K562 (cell line): Measurements from ENCODE around the gene IP6K1. TPM values are rescaled to one million over a fixed set of nuclear protein-coding genes. Genes with fewer than 3 reads are reported as not detected.

Experiments used
- ATAC-seq: fragments of 200-7000 bp; cut with Tn5 transposase; 3 replicates; pipeline ENCODE4 v1.9.1; 2020; ENCODE audit warnings: moderate library complexity
- BruUV-seq: library from RNA; stranded (reverse); fragments of 400-500 nt; replicated peaks from 2 replicates; lab custom pipeline; 2021; lab: Mats Ljungman, UMichigan
- CTCF ChIA-PET: fragments of 300-600 bp; formaldehyde crosslinking; extraction: SDS; loops from one replicate; lab custom pipeline; 2021; ENCODE audit warnings: low intra/inter-chr PET ratio; lab: Yijun Ruan, JAX
- POLR2A ChIA-PET: fragments of 300-600, 350-650 bp; sonication (Branson Sonifier 250); formaldehyde crosslinking; extraction: SDS; loops from one replicate; lab custom pipeline; 2021; ENCODE audit warnings: antibody characterized with exemption, inconsistent platforms; lab: Yijun Ruan, JAX
- DNase-seq, 4 experiments: peaks; one replicate each; pipeline versions ENCODE4 v3.0.0 to v3.0.0-alpha.2; 2011 to 2018; ENCODE audit warnings: low spot score in 3 of 4, mixed read lengths in 3 of 4; ENCODE audit errors: extremely low read depth in 1 of 4
- FAIRE-seq: peaks from 2 replicates; lab custom pipeline; 2011; peaks lifted over from hg19 to GRCh38; lab: Jason Lieb, UNC
- H2AFZ ChIP-seq: 2 replicates; pipeline ENCODE4 v1.6.0; 2011; ENCODE audit warnings: low read depth, low read length, control low read depth, inconsistent platforms
- H3K27ac ChIP-seq: fragments of 200-600 bp; 3 replicates; pipeline ENCODE4 v1.8.0; 2011; ENCODE audit warnings: low read depth, mild to moderate bottlenecking, control low read depth, inconsistent platforms, low read length, moderate library complexity, mixed read lengths; ENCODE audit errors: extremely low read depth
- H3K27me3 ChIP-seq, 2 experiments: fragments of 300-600 bp in 1 of 2; 2 replicates in 1 of 2; 3 replicates in 1 of 2; pipeline versions ENCODE4 v1.6.0 to v1.8.0; 2011; ENCODE audit warnings: inconsistent platforms in 2 of 2, low read length in 2 of 2, mild to moderate bottlenecking in 1 of 2, mixed read lengths in 1 of 2, moderate library complexity in 1 of 2; ENCODE audit not compliant: control insufficient read depth in 2 of 2, insufficient read depth in 2 of 2
- H3K36me3 ChIP-seq: fragments of 300-600 bp; 3 replicates; pipeline ENCODE4 v1.8.0; 2011; ENCODE audit warnings: mild to moderate bottlenecking, low read length, inconsistent platforms; ENCODE audit not compliant: control insufficient read depth, insufficient read depth
- H3K4me1 ChIP-seq, 2 experiments: fragments of 200-600 bp in 1 of 2; replicated peaks in 1 of 2; 2 replicates in 1 of 2; 3 replicates in 1 of 2; pipeline versions ENCODE4 v1.5.1 to v1.8.0; 2011; ENCODE audit warnings: inconsistent platforms in 2 of 2, low read length in 2 of 2, mild to moderate bottlenecking in 1 of 2, mixed read lengths in 1 of 2, moderate library complexity in 1 of 2; ENCODE audit not compliant: control insufficient read depth in 2 of 2, insufficient read depth in 2 of 2
- H3K4me2 ChIP-seq: 2 replicates; pipeline ENCODE4 v1.6.1; 2011; ENCODE audit warnings: low read length, control low read depth, inconsistent platforms, mixed read lengths; ENCODE audit not compliant: insufficient read depth
- H3K4me3 ChIP-seq: fragments of 200-600 bp; sonication (generic), shearing (Covaris generic); 2 replicates; pipeline ENCODE4 v1.5.1; 2016; ENCODE audit warnings: control low read depth, inconsistent platforms
- H3K79me2 ChIP-seq: fragments of 200-600 bp; 3 replicates; pipeline ENCODE4 v1.8.0; 2011; ENCODE audit warnings: low read length, inconsistent platforms; ENCODE audit not compliant: control insufficient read depth, insufficient read depth
- H3K9ac ChIP-seq, 2 experiments: 2 replicates each; pipeline versions ENCODE4 v1.6.0 to v1.6.1; 2011; ENCODE audit warnings: low read depth in 2 of 2, low read length in 2 of 2, control low read depth in 1 of 2, inconsistent platforms in 1 of 2, mild to moderate bottlenecking in 1 of 2, mixed read lengths in 1 of 2; ENCODE audit not compliant: insufficient read depth in 1 of 2
- H3K9me1 ChIP-seq: one replicate; pipeline ENCODE4 v1.6.0; 2011; ENCODE audit warnings: inconsistent platforms, mild to moderate bottlenecking, low read length, moderate library complexity; ENCODE audit not compliant: control insufficient read depth, insufficient read depth
- H3K9me3 ChIP-seq: replicated peaks from 2 replicates; pipeline ENCODE4 v1.5.1; 2011; ENCODE audit warnings: low read depth, low read length, inconsistent platforms; ENCODE audit not compliant: control insufficient read depth, insufficient read depth
- H4K20me1 ChIP-seq: replicated peaks from 2 replicates; pipeline ENCODE4 v1.6.1; 2011; ENCODE audit warnings: low read length, inconsistent platforms, mixed read lengths; ENCODE audit not compliant: control insufficient read depth, insufficient read depth
- ATF7 ChIP-seq: fragments of 450-650 bp; IDR thresholded peaks from 2 replicates; pipeline ENCODE4 v1.7.1; 2014; ENCODE audit warnings: mild to moderate bottlenecking, moderate library complexity
- BCL6 ChIP-seq: fragments of 250-450 bp; sonication (Bioruptor Pico); IDR thresholded peaks from 2 replicates; pipeline ENCODE4 v1.4.0; 2020
- CBX8 ChIP-seq: fragments of 200-600 bp; sonication (generic); IDR thresholded peaks from 2 replicates; pipeline ENCODE4 v1.6.1; 2012; ENCODE audit warnings: borderline replicate concordance, mixed run types, low read depth, mild to moderate bottlenecking, moderate library complexity, mixed read lengths, low read length, control low read depth, inconsistent platforms; ENCODE audit not compliant: poor library complexity, severe bottlenecking; ENCODE audit errors: extremely low read depth
- FOSL1 ChIP-seq: fragments of 200-800 bp; sonication (Bioruptor generic); conservative IDR thresholded peaks from 2 replicates; pipeline ENCODE4 v1.6.1; 2016; ENCODE audit warnings: missing genetic modification characterization, missing compliant biosample characterization
- KDM1A ChIP-seq, 2 experiments: fragments of 450-650 bp; IDR thresholded peaks; 2 replicates each; pipeline ENCODE4 v1.6.1; 2016; ENCODE audit warnings: mild to moderate bottlenecking in 2 of 2
- MAFG ChIP-seq: fragments of 450-650 bp; conservative IDR thresholded peaks from 2 replicates; pipeline ENCODE4 v1.6.1; 2016; ENCODE audit warnings: missing genetic modification characterization, missing compliant biosample characterization
- MTA2 ChIP-seq: fragments of 450-650 bp; IDR thresholded peaks from 2 replicates; pipeline ENCODE4 v1.6.1; 2016; ENCODE audit warnings: low read depth
- NBN ChIP-seq: fragments of 450-650 bp; IDR thresholded peaks from 2 replicates; pipeline ENCODE4 v1.6.1; 2016; ENCODE audit warnings: low read depth, mild to moderate bottlenecking
- POU5F1 ChIP-seq: fragments of 150-350 bp; IDR thresholded peaks from 2 replicates; pipeline ENCODE4 v1.6.1; 2014; ENCODE audit warnings: borderline replicate concordance, low read length, low read depth, mild to moderate bottlenecking; ENCODE audit not compliant: partially characterized antibody
- SNRNP70 ChIP-seq: fragments of 200-400 bp; formaldehyde crosslinking; optimal IDR thresholded peaks from 2 replicates; pipeline ENCODE3; 2017; ENCODE audit warnings: low read depth, low read length
- TFAM ChIP-seq: fragments of 250-450 bp; sonication (Bioruptor Pico); conservative IDR thresholded peaks from 2 replicates; pipeline ENCODE4 v1.5.0; 2021; ENCODE audit warnings: mild to moderate bottlenecking, moderate library complexity
- WGBS: fragments of 100-300 bp; shearing (Covaris generic); methylation state at CpG from one replicate; pipeline ENCODE4 v1.1.6; 2016; ENCODE audit warnings: low coverage, mixed read lengths; ENCODE audit not compliant: insufficient coverage; ENCODE audit errors: missing lambda C conversion rate; 5-methylcytosine and 5-hydroxymethylcytosine counted together
- in situ Hi-C: fragments of 300-500 bp; cut with MboI; formaldehyde crosslinking; loops from 4 replicates; pipeline ENCODE4 v1.15.0; 2018; ENCODE audit warnings: inconsistent platforms, mixed read lengths
- intact Hi-C: fragments of 100-400 bp; cut with micrococcal nuclease; formaldehyde crosslinking; loops from 2 replicates; pipeline ENCODE4 v1.14.2; 2022
- polyA plus RNA-seq, 8 experiments: library from polyadenylated mRNA; depleted of rRNA in 4 of 8; stranded (reverse) in 5 of 8; unstranded in 3 of 8; fragments of >200 nt; fragmentation: Nextera tagmentation in 2 of 8; fragmentation: Illumina TruSeq in 1 of 8; extraction: Ambion mirVana in 2 of 8; extraction: Trizol in 1 of 8; gene quantifications; 2 replicates each; pipeline versions ENCODE4 v1.2.1 to v1.2.3, GENCODE V29; 2011 to 2014; ENCODE audit warnings: inconsistent platforms in 1 of 8, missing spikeins in 1 of 8
- total RNA-seq, 7 experiments: library from RNA; depleted of rRNA in 6 of 7; stranded (reverse); fragments of >200 nt in 6 of 7; fragmentation: Illumina TruSeq in 2 of 7; extraction: Trizol in 2 of 7; gene quantifications; 2 replicates each; pipeline versions ENCODE4 v1.2.1 to v1.2.3, GENCODE V29; 2011 to 2021; ENCODE audit warnings: low replicate concordance in 1 of 7
- TF ChIP-seq, protein P1 (sequence below): fragments of 250-450 bp; sonication (Bioruptor Pico); IDR thresholded peaks from 2 replicates; pipeline ENCODE4 v1.8.0; 2021; ENCODE audit warnings: borderline replicate concordance, mild to moderate bottlenecking, moderate library complexity; ENCODE audit not compliant: poor library complexity, severe bottlenecking
- TF ChIP-seq, protein P2 (sequence below): fragments of 250-450 bp; sonication (Bioruptor Pico); IDR thresholded peaks from 2 replicates; pipeline ENCODE4 v1.9.0; 2021; ENCODE audit warnings: mild to moderate bottlenecking, inconsistent platforms
- TF ChIP-seq, protein P3 (sequence below): fragments of 150-350 bp; conservative IDR thresholded peaks from 2 replicates; pipeline ENCODE4 v1.6.1; 2014; ENCODE audit warnings: low read length
- TF ChIP-seq, protein P4 (sequence below): fragments of 450-650 bp; IDR thresholded peaks from 2 replicates; pipeline ENCODE4 v1.6.1; 2016

The IP6K1 gene
- total and polyA plus RNA-seq, 9 of the 15 experiments (the other 6 are each of a cell fraction or from before 2014, with no cell fraction given), result 0.46 to 29.2 (median 13.1) TPM

DNA sequence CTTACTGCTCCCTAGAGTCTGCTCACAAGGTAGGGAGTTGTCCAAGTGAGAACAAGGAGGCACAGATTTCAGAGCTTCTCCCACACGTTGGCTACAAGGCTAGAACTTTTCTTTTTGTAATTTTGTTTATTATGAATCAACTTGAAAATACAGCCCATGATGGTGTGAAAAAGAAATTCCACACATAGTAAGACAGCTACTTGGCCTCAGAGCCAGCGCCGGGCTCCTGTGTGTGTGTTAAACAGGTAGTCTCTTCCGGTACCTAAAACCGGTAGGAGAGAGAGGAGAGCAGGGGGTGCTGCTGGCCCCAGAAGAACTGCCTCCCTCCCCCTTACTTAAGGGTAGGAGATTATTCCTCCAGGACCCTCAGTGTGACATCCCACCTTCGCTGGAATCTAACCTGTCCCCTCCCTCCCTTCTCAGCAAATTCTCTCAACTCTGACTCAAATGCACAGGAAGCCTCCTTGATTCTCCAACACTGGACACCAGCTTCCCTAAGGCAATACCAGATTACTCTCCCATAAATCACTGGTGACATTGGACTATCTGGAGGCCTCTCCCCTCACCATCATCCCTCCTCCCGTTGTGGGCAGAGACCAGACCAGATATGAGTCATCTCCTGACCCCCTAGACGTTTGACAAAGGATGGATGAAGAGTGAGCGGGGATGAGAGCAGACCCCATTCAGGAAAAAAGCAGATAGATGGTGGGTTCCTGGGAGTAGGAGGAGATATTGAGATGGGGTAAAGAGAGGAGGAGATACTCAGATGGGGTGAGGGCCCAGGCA lies 4.5 kb upstream of the IP6K1 start:
- H2AFZ ChIP-seq, result no peak overlapping the region
- no peak overlapping the region for H3K4me2 ChIP-seq
- ATAC-seq, result no peak
- FAIRE-seq, result peak; percentile 29
- H3K4me3 ChIP-seq, result no peak overlapping the region
- H3K9me3 ChIP-seq, result no peaks in the 10 kb centered on the region
- CTCF ChIA-PET, result no interaction called here
- intact Hi-C loops (no loop called here), in situ Hi-C loops (no loop called here)
- no peaks in the 10 kb centered on the region for H3K36me3 ChIP-seq
- BruUV-seq, result no TSS peak
- H4K20me1 ChIP-seq, result no peaks in the 10 kb centered on the region
- no peaks in the 10 kb centered on the region for H3K27me3 ChIP-seq
- no peak overlapping the region; a peak in 1 of 4 replicates for H3K9ac ChIP-seq
- 24% methylated on average over 9 of the region's 9 CpGs for WGBS
- H3K9me1 ChIP-seq, result no peaks in the 10 kb centered on the region
- peak; percentile 29 to 64 (median 46) for DNase-seq
- POLR2A ChIA-PET, result interaction anchor here (1.1 kb wide), 1 partner anchor 13 kb away, joined by 3 read pairs; no protein-coding TSS in a partner anchor
- peaks cover 12% of the 10 kb centered on the region for H3K79me2 ChIP-seq
- peaks cover 15 to 20% of the 10 kb centered on the region in 2 experiments; a peak in 4 of 5 replicates for H3K4me1 ChIP-seq
- H3K27ac ChIP-seq, result no peak overlapping the region
- TF ChIP-seq ATF7 (no peak), BCL6 (no peak), POU5F1 (no peak), MTA2 (no peak), NBN (no peak), FOSL1 (tag) (peak; percentile 34; the same call in 1 of the 2 replicates), SNRNP70 (no peak), CBX8 (no peak), KDM1A (IDR thresholded peaks at IDR 0.05) (peak; percentile 29 to 52; a peak in 2 of 4 replicates), TFAM (no peak), MAFG (tag) (no peak)
- TF ChIP-seq, protein P1, sequence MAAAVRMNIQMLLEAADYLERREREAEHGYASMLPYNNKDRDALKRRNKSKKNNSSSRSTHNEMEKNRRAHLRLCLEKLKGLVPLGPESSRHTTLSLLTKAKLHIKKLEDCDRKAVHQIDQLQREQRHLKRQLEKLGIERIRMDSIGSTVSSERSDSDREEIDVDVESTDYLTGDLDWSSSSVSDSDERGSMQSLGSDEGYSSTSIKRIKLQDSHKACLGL (CRISPR knock-in tag), result no peak
- TF ChIP-seq, protein P2, sequence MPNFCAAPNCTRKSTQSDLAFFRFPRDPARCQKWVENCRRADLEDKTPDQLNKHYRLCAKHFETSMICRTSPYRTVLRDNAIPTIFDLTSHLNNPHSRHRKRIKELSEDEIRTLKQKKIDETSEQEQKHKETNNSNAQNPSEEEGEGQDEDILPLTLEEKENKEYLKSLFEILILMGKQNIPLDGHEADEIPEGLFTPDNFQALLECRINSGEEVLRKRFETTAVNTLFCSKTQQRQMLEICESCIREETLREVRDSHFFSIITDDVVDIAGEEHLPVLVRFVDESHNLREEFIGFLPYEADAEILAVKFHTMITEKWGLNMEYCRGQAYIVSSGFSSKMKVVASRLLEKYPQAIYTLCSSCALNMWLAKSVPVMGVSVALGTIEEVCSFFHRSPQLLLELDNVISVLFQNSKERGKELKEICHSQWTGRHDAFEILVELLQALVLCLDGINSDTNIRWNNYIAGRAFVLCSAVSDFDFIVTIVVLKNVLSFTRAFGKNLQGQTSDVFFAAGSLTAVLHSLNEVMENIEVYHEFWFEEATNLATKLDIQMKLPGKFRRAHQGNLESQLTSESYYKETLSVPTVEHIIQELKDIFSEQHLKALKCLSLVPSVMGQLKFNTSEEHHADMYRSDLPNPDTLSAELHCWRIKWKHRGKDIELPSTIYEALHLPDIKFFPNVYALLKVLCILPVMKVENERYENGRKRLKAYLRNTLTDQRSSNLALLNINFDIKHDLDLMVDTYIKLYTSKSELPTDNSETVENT (CRISPR knock-in tag), result no peak
- TF ChIP-seq, protein P3, sequence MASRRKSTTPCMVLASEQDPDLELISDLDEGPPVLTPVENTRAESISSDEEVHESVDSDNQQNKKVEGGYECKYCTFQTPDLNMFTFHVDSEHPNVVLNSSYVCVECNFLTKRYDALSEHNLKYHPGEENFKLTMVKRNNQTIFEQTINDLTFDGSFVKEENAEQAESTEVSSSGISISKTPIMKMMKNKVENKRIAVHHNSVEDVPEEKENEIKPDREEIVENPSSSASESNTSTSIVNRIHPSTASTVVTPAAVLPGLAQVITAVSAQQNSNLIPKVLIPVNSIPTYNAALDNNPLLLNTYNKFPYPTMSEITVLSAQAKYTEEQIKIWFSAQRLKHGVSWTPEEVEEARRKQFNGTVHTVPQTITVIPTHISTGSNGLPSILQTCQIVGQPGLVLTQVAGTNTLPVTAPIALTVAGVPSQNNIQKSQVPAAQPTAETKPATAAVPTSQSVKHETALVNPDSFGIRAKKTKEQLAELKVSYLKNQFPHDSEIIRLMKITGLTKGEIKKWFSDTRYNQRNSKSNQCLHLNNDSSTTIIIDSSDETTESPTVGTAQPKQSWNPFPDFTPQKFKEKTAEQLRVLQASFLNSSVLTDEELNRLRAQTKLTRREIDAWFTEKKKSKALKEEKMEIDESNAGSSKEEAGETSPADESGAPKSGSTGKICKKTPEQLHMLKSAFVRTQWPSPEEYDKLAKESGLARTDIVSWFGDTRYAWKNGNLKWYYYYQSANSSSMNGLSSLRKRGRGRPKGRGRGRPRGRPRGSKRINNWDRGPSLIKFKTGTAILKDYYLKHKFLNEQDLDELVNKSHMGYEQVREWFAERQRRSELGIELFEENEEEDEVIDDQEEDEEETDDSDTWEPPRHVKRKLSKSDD, result no peak
- TF ChIP-seq, protein P4, sequence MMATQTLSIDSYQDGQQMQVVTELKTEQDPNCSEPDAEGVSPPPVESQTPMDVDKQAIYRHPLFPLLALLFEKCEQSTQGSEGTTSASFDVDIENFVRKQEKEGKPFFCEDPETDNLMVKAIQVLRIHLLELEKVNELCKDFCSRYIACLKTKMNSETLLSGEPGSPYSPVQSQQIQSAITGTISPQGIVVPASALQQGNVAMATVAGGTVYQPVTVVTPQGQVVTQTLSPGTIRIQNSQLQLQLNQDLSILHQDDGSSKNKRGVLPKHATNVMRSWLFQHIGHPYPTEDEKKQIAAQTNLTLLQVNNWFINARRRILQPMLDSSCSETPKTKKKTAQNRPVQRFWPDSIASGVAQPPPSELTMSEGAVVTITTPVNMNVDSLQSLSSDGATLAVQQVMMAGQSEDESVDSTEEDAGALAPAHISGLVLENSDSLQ, result peak; percentile 95
